Keratinocyte (primary cell): ENCODE measurements around the gene LRRIQ4. TPM values are rescaled to one million over a fixed set of nuclear protein-coding genes. Genes with fewer than 3 reads are reported as not detected.
A peak's percentile ranks its signal among the peaks of the same experiment; 100 is the strongest.

ENCODE experiments used
- DNase-seq: peaks from one replicate; pipeline ENCODE4 v3.0.0-alpha.2; 2011; ENCODE audit warnings: low read depth, missing footprints, low spot score
- FAIRE-seq: peaks from 2 replicates; lab custom pipeline; 2011; peaks lifted over from hg19 to GRCh38; lab: Jason Lieb, UNC
- H2AFZ ChIP-seq: 2 replicates; pipeline ENCODE4 v1.6.0; 2012; ENCODE audit warnings: low read length, control low read depth, inconsistent platforms; ENCODE audit not compliant: control insufficient read depth
- H3K27ac ChIP-seq: 2 replicates; pipeline ENCODE4 v1.5.1; 2011; ENCODE audit warnings: low read length; ENCODE audit not compliant: control insufficient read depth, insufficient read depth
- H3K27me3 ChIP-seq: 3 replicates; pipeline ENCODE4 v1.6.0; 2011; ENCODE audit warnings: low read length; ENCODE audit not compliant: control insufficient read depth, insufficient read depth; ENCODE audit errors: extremely low read depth
- H3K36me3 ChIP-seq, 2 experiments: 2 replicates in 1 of 2; 3 replicates in 1 of 2; pipeline ENCODE4 v1.5.1; 2011; ENCODE audit warnings: low read length in 2 of 2, mild to moderate bottlenecking in 1 of 2; ENCODE audit not compliant: control insufficient read depth in 2 of 2, insufficient read depth in 2 of 2; ENCODE audit errors: extremely low read depth in 1 of 2
- H3K4me1 ChIP-seq: 3 replicates; pipeline ENCODE4 v1.5.1; 2011; ENCODE audit warnings: low read length; ENCODE audit not compliant: control insufficient read depth, insufficient read depth; ENCODE audit errors: extremely low read depth
- H3K4me2 ChIP-seq: 3 replicates; pipeline ENCODE4 v1.6.0; 2011; ENCODE audit warnings: low read depth, low read length; ENCODE audit not compliant: control insufficient read depth, insufficient read depth; ENCODE audit errors: extremely low read depth
- H3K4me3 ChIP-seq, 3 experiments: fragments of 200-600 bp in 1 of 3; sonication (generic) in 1 of 3; 2 replicates in 2 of 3; 3 replicates in 1 of 3; pipeline ENCODE4 v1.5.1; 2011 to 2016; ENCODE audit warnings: low read length in 3 of 3, mild to moderate bottlenecking in 3 of 3, control low read depth in 2 of 3, inconsistent platforms in 1 of 3, low read depth in 1 of 3, mixed read lengths in 1 of 3, mixed run types in 1 of 3, moderate library complexity in 1 of 3; ENCODE audit not compliant: control insufficient read depth in 2 of 3, insufficient read depth in 2 of 3; ENCODE audit errors: extremely low read depth in 1 of 3
- H3K79me2 ChIP-seq: 2 replicates; pipeline ENCODE4 v1.6.0; 2012; ENCODE audit warnings: low read length; ENCODE audit not compliant: control insufficient read depth, insufficient read depth
- H3K9ac ChIP-seq: 3 replicates; pipeline ENCODE4 v1.6.0; 2011; ENCODE audit warnings: low read length; ENCODE audit not compliant: control insufficient read depth, insufficient read depth; ENCODE audit errors: extremely low read depth
- H3K9me1 ChIP-seq: 3 replicates; pipeline ENCODE4 v1.6.0; 2011; ENCODE audit warnings: low read length; ENCODE audit not compliant: control insufficient read depth, insufficient read depth; ENCODE audit errors: extremely low read depth
- H3K9me3 ChIP-seq: 2 replicates; pipeline ENCODE4 v1.5.1; 2012; ENCODE audit warnings: low read depth, low read length; ENCODE audit not compliant: control insufficient read depth
- H4K20me1 ChIP-seq: 3 replicates; pipeline ENCODE4 v1.6.0; 2011; ENCODE audit warnings: low read length; ENCODE audit not compliant: control insufficient read depth, insufficient read depth; ENCODE audit errors: extremely low read depth
- EZH2 ChIP-seq: IDR thresholded peaks from one replicate; pipeline ENCODE4 v1.6.1; 2012; ENCODE audit warnings: inconsistent platforms, mild to moderate bottlenecking, low read length, moderate library complexity
- dilution Hi-C: fragments of 300-500 bp; cut with MboI; formaldehyde crosslinking; loops from one replicate; pipeline ENCODE4 v1.7.0; 2020; ENCODE audit warnings: low sequenced_read_pairs; ENCODE audit not compliant: extremely low pct_ligation_motif_present
- polyA plus RNA-seq, 5 experiments: library from polyadenylated mRNA; depleted of rRNA in 3 of 5; stranded (reverse) in 3 of 5; stranded (forward) in 1 of 5; unstranded in 1 of 5; fragments of >200 nt; gene quantifications; 1 replicate in 1 of 5; 2 replicates in 3 of 5; 3 replicates in 1 of 5; pipeline versions ENCODE4 v1.2.1 to v1.2.3, GENCODE V29; 2011 to 2012; ENCODE audit warnings: missing spikeins in 2 of 5, low read depth in 1 of 5, low replicate concordance in 1 of 5
- TF ChIP-seq, protein P1 (sequence below), 3 experiments: IDR thresholded peaks in 1 of 3; conservative IDR thresholded peaks in 1 of 3; optimal IDR thresholded peaks in 1 of 3; 2 replicates in 2 of 3; 3 replicates in 1 of 3; pipeline versions ENCODE3 to v1.5.1; 2011; ENCODE audit warnings: low read length in 3 of 3, mild to moderate bottlenecking in 3 of 3, moderate library complexity in 2 of 3, control low read depth in 1 of 3, inconsistent platforms in 1 of 3; ENCODE audit not compliant: insufficient read depth in 2 of 3; ENCODE audit errors: extremely low read depth in 1 of 3

The LRRIQ4 gene
- polyA plus RNA-seq, 1 donor (not counting 4 experiments of a cell fraction or from before 2014, with no cell fraction given): not detected

GRCh38 chr3:169861871-169862270, 49.2 kb downstream of the LRRIQ4 start:
- no peak for TF ChIP-seq EZH2
- TF ChIP-seq, protein P1, sequence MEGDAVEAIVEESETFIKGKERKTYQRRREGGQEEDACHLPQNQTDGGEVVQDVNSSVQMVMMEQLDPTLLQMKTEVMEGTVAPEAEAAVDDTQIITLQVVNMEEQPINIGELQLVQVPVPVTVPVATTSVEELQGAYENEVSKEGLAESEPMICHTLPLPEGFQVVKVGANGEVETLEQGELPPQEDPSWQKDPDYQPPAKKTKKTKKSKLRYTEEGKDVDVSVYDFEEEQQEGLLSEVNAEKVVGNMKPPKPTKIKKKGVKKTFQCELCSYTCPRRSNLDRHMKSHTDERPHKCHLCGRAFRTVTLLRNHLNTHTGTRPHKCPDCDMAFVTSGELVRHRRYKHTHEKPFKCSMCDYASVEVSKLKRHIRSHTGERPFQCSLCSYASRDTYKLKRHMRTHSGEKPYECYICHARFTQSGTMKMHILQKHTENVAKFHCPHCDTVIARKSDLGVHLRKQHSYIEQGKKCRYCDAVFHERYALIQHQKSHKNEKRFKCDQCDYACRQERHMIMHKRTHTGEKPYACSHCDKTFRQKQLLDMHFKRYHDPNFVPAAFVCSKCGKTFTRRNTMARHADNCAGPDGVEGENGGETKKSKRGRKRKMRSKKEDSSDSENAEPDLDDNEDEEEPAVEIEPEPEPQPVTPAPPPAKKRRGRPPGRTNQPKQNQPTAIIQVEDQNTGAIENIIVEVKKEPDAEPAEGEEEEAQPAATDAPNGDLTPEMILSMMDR (optimal IDR thresholded peaks at IDR 0.05 in 1 of 3, IDR thresholded peaks at IDR 0.05 in 1 of 3, conservative IDR thresholded peaks at IDR 0.05 in 1 of 3; ENCODE audit: extremely low read depth in 1 of 3, insufficient read depth in 2 of 3, low read length in 3 of 3): no peak
- H3K9me3 ChIP-seq: no peaks in the 10 kb centered on the region
- no peak overlapping the region for H3K9ac ChIP-seq
- H3K4me3 ChIP-seq: no peak overlapping the region
- H3K27me3 ChIP-seq: peaks cover 3% of the 10 kb centered on the region
- no peak overlapping the region for H3K4me2 ChIP-seq
- DNase-seq: no peak
- no peaks in the 10 kb centered on the region for H3K4me1 ChIP-seq
- H4K20me1 ChIP-seq: no peaks in the 10 kb centered on the region
- H3K27ac ChIP-seq: no peak overlapping the region
- no peaks in the 10 kb centered on the region for H3K79me2 ChIP-seq
- no peaks in the 10 kb centered on the region for H3K9me1 ChIP-seq
- H2AFZ ChIP-seq: no peak overlapping the region
- no peaks in the 10 kb centered on the region for H3K36me3 ChIP-seq
- FAIRE-seq: no peak
- dilution Hi-C loops: no loop called here

GRCh38 chr3:169863458-169863899, 50.8 kb downstream of the LRRIQ4 start:
- Histone ChIP-seq H3K4me2 (no peak overlapping the region), H3K27ac (no peak overlapping the region), H3K36me3 (no peaks in the 10 kb centered on the region), H3K9me3 (no peaks in the 10 kb centered on the region), H3K9me1 (no peaks in the 10 kb centered on the region), H3K4me1 (no peaks in the 10 kb centered on the region), H4K20me1 (no peaks in the 10 kb centered on the region), H3K9ac (no peak overlapping the region), H3K27me3 (peaks cover 3% of the 10 kb centered on the region), H2AFZ (no peak overlapping the region), H3K4me3 (no peak overlapping the region), H3K79me2 (no peaks in the 10 kb centered on the region)
- FAIRE-seq (peak; percentile 44), DNase-seq (peak; percentile 42)
- dilution Hi-C loops: no loop called here
- TF ChIP-seq, protein P1 (optimal IDR thresholded peaks at IDR 0.05 in 1 of 3, IDR thresholded peaks at IDR 0.05 in 1 of 3, conservative IDR thresholded peaks at IDR 0.05 in 1 of 3; ENCODE audit: extremely low read depth in 1 of 3, insufficient read depth in 2 of 3, low read length in 3 of 3): peak; percentile 79 to 98 (median 93)
- TF ChIP-seq EZH2: no peak
